ENCODE results near the gene UBR7.

DNA sequence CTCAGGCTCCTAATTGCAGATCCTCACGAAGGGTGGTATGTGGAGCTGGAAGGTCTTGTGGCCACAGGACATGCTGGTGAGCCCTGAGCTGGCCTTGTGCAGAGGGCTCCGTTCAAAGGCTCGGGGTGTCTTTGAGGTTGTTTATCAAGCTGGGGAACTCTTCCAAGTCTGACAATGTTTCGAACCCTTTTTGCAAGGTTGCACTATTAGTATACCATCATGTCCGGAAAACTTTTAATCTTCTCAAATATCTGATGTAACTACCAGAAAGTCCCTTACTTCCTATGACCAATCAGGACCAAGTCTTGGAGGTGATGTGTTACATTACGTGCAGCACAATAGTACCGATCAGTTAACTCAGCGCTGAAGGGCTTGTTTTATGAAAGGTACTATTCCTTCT, 21.5 kb downstream of the UBR7 start:
- TF ChIP-seq CTCF (conservative IDR thresholded peaks at IDR 0.05; ENCODE audit: low read length) (no peak), EZH2phosphoT487 (IDR thresholded peaks at IDR 0.05; ENCODE audit: borderline replicate concordance) (no peak)
